Measurements from ENCODE around the gene DIAPH3.
"Not testable (repeated sequence)": the region's sequence is repeated elsewhere in the genome, so short reads cannot be mapped to it uniquely, and the experiment has no call there.

DIAPH3 gene

DNA sequence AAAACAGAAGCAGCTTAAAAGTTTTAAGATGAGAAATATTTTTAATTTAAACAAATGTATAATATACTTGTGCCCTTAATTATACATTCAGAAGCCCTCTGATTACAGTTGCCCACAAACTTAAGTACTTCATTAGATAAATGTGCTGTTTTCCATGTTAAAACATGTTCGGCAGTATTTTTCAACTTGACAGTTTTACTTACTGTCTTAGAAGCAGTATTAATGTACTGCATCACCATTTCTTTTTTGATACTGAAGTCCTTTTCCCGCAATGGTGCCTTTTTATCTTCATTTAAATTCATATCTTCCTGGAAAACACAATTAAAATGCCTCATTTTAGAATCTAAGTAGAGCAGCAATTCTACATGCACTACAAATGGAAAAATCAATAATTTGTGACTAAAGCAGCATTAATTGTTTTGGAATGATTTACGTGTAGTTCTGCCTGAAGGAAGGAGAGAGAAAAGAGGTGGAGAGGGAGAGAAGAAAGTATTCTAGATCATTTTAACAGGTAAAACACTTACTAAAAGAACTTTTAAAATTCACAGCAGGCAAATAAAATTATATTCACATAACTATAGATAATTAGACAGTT lies 70.2 kb downstream of the DIAPH3 start:
- H3K18ac ChIP-seq (ENCODE audit: low read depth in 1 of 2, low read length in 2 of 2), result no peak overlapping the region
- no peak for DNase-seq
- no peak overlapping the region for H4K8ac ChIP-seq (ENCODE audit: low read length)
- H2BK5ac ChIP-seq (ENCODE audit: low read depth, low read length, poor library complexity, severe bottlenecking), result no peak overlapping the region
- no peak overlapping the region for H3K27ac ChIP-seq (ENCODE audit: low read length, poor library complexity, severe bottlenecking)
- H3K79me1 ChIP-seq (replicated peaks; ENCODE audit: low read length, poor library complexity, severe bottlenecking), result peaks cover 20% of the 10 kb centered on the region
- no peak overlapping the region for H2BK120ac ChIP-seq (ENCODE audit: low read depth, low read length)
- no peaks in the 10 kb centered on the region for H3K27me3 ChIP-seq (ENCODE audit: control insufficient read depth in 1 of 2, insufficient read depth in 1 of 2, low read length in 2 of 2)
- H3K4me3 ChIP-seq (ENCODE audit: insufficient read depth in 1 of 2, low read depth in 1 of 2, low read length in 2 of 2), result no peak overlapping the region
- H2BK12ac ChIP-seq (ENCODE audit: low read length in 2 of 2), result no peak overlapping the region
- H3K23ac ChIP-seq (ENCODE audit: low read length in 2 of 2), result no peak overlapping the region
- H2AK5ac ChIP-seq (ENCODE audit: low read length, severe bottlenecking), result no peak overlapping the region
- no peak overlapping the region for H3K4me2 ChIP-seq (ENCODE audit: low read length, poor library complexity, severe bottlenecking)
- no peak overlapping the region for H2BK15ac ChIP-seq (ENCODE audit: low read depth, poor library complexity, severe bottlenecking)
- 100% methylated on average over 1 of the region's 3 CpGs for WGBS
- no peak overlapping the region for H4K91ac ChIP-seq (ENCODE audit: low read length)
- H3K9ac ChIP-seq (ENCODE audit: low read length), result no peak overlapping the region
- H3K14ac ChIP-seq (ENCODE audit: low read length in 2 of 2), result no peak overlapping the region
- peaks cover 0 to 4% of the 10 kb centered on the region in 2 experiments for H3K36me3 ChIP-seq (ENCODE audit: control insufficient read depth in 1 of 2, insufficient read depth in 2 of 2, low read depth in 1 of 2, low read length in 2 of 2)
- no peaks in the 10 kb centered on the region for H3K4me1 ChIP-seq (ENCODE audit: control insufficient read depth, insufficient read depth, low read depth, low read length)
- H2AFZ ChIP-seq (ENCODE audit: low read depth, low read length), result no peak overlapping the region
- H3K9me3 ChIP-seq (ENCODE audit: control insufficient read depth, low read length), result no peaks in the 10 kb centered on the region
- H3K4ac ChIP-seq (ENCODE audit: low read depth in 1 of 2, low read length in 2 of 2), result no peak overlapping the region

DNA sequence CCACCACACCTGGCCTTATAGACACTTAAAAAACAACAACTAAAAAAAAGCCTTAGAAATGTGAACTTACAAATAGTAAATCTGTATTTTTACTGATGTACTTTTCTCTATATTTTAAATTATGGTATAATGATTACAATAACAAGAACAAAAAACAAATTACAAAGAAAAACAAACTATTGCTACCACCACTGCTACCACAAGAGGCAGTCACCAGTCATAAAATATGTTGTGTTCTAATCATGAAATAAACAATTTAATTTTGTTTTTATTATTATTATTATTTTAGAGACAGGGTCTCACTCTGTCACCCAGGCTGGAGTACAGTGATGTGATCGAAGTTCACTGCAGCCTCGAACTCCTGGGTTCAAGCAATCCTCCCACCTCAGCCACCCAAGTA lies 72.2 kb downstream of the DIAPH3 start:
- Histone ChIP-seq H2AK5ac (ENCODE audit: low read length, severe bottlenecking) (no peak overlapping the region), H2BK120ac (ENCODE audit: low read depth, low read length) (no peak overlapping the region), H3K23ac (ENCODE audit: low read length in 2 of 2) (no peak overlapping the region), H2BK12ac (ENCODE audit: low read length in 2 of 2) (no peak overlapping the region), H3K4me2 (ENCODE audit: low read length, poor library complexity, severe bottlenecking) (no peak overlapping the region), H3K4me1 (ENCODE audit: control insufficient read depth, insufficient read depth, low read depth, low read length) (no peaks in the 10 kb centered on the region), H3K27me3 (ENCODE audit: control insufficient read depth in 1 of 2, insufficient read depth in 1 of 2, low read length in 2 of 2) (no peaks in the 10 kb centered on the region), H2BK15ac (ENCODE audit: low read depth, poor library complexity, severe bottlenecking) (no peak overlapping the region), H3K4me3 (ENCODE audit: insufficient read depth in 1 of 2, low read depth in 1 of 2, low read length in 2 of 2) (no peak overlapping the region), H3K79me1 (replicated peaks; ENCODE audit: low read length, poor library complexity, severe bottlenecking) (peaks cover 18% of the 10 kb centered on the region), H4K8ac (ENCODE audit: low read length) (no peak overlapping the region), H2BK5ac (ENCODE audit: low read depth, low read length, poor library complexity, severe bottlenecking) (no peak overlapping the region), H3K4ac (ENCODE audit: low read depth in 1 of 2, low read length in 2 of 2) (no peak overlapping the region), H3K14ac (ENCODE audit: low read length in 2 of 2) (no peak overlapping the region), H3K27ac (ENCODE audit: low read length, poor library complexity, severe bottlenecking) (no peak overlapping the region), H2AFZ (ENCODE audit: low read depth, low read length) (no peak overlapping the region), H3K18ac (ENCODE audit: low read depth in 1 of 2, low read length in 2 of 2) (no peak overlapping the region), H3K9ac (ENCODE audit: low read length) (no peak overlapping the region), H3K9me3 (ENCODE audit: control insufficient read depth, low read length) (no peaks in the 10 kb centered on the region), H3K36me3 (ENCODE audit: control insufficient read depth in 1 of 2, insufficient read depth in 2 of 2, low read depth in 1 of 2, low read length in 2 of 2) (peaks cover 0 to 4% of the 10 kb centered on the region in 2 experiments), H4K91ac (ENCODE audit: low read length) (no peak overlapping the region)
- DNase-seq, result no peak
- WGBS, result 98% methylated on average over 2 of the region's 2 CpGs

DNA sequence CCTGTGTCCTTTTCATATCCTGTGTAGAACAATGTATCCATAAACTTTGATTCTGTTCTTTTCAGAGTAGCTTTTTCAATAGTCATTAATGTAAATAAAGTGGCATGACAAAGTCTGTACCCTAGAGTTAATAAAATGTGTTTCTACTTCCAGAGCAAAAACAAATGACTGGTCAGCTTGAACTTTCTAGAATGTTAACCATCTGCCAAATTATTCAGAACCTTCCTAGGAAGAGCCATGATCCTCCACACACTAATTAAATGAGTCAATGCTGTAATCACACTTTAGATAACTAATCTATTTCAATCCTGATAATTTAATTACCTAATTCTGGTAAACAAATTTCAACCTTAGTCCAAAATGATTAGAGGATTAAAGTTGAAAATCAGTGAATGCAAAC lies 73.2 kb downstream of the DIAPH3 start:
- Histone ChIP-seq H3K23ac (ENCODE audit: low read length in 2 of 2) (no peak overlapping the region), H3K14ac (ENCODE audit: low read length in 2 of 2) (no peak overlapping the region), H2BK12ac (ENCODE audit: low read length in 2 of 2) (no peak overlapping the region), H3K4me3 (ENCODE audit: insufficient read depth in 1 of 2, low read depth in 1 of 2, low read length in 2 of 2) (no peak overlapping the region), H2BK15ac (ENCODE audit: low read depth, poor library complexity, severe bottlenecking) (no peak overlapping the region), H2AK5ac (ENCODE audit: low read length, severe bottlenecking) (no peak overlapping the region), H2BK120ac (ENCODE audit: low read depth, low read length) (no peak overlapping the region), H3K18ac (ENCODE audit: low read depth in 1 of 2, low read length in 2 of 2) (no peak overlapping the region), H3K27ac (ENCODE audit: low read length, poor library complexity, severe bottlenecking) (no peak overlapping the region), H3K4ac (ENCODE audit: low read depth in 1 of 2, low read length in 2 of 2) (no peak overlapping the region), H3K4me2 (ENCODE audit: low read length, poor library complexity, severe bottlenecking) (no peak overlapping the region), H3K36me3 (ENCODE audit: control insufficient read depth in 1 of 2, insufficient read depth in 2 of 2, low read depth in 1 of 2, low read length in 2 of 2) (peaks cover 0 to 4% of the 10 kb centered on the region in 2 experiments), H3K9ac (ENCODE audit: low read length) (no peak overlapping the region), H3K9me3 (ENCODE audit: control insufficient read depth, low read length) (no peaks in the 10 kb centered on the region), H3K27me3 (ENCODE audit: control insufficient read depth in 1 of 2, insufficient read depth in 1 of 2, low read length in 2 of 2) (no peaks in the 10 kb centered on the region), H3K4me1 (ENCODE audit: control insufficient read depth, insufficient read depth, low read depth, low read length) (no peaks in the 10 kb centered on the region), H2AFZ (ENCODE audit: low read depth, low read length) (no peak overlapping the region), H3K79me1 (replicated peaks; ENCODE audit: low read length, poor library complexity, severe bottlenecking) (peaks cover 16% of the 10 kb centered on the region), H2BK5ac (ENCODE audit: low read depth, low read length, poor library complexity, severe bottlenecking) (no peak overlapping the region), H4K91ac (ENCODE audit: low read length) (no peak overlapping the region), H4K8ac (ENCODE audit: low read length) (no peak overlapping the region)
- DNase-seq, result no peak

DNA sequence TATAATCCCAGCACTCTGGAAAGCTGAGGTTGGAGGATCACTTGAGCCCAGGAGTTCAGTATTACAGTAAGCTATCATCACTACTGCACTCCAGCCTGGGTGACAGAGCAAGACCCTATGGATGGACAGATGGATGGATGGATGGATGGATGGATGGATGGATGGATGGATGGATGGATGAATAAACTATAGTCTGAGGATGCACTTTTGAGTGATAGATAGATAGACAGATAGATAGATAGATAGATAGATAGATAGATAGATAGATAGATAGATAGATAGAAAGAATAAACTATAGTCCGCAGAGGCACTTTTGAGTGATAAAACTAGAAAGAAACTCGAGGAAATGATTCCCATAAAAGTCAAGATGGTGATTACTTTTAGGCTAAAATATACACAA lies 79.9 kb downstream of the DIAPH3 start:
- H2BK120ac ChIP-seq (ENCODE audit: low read depth, low read length); H3K18ac ChIP-seq (ENCODE audit: low read depth in 1 of 2, low read length in 2 of 2); H3K36me3 ChIP-seq (ENCODE audit: control insufficient read depth in 1 of 2, insufficient read depth in 2 of 2, low read depth in 1 of 2, low read length in 2 of 2); H3K9ac ChIP-seq (ENCODE audit: low read length); H2BK12ac ChIP-seq (ENCODE audit: low read length in 2 of 2); H3K9me3 ChIP-seq (ENCODE audit: control insufficient read depth, low read length); H3K14ac ChIP-seq (ENCODE audit: low read length in 2 of 2); H4K8ac ChIP-seq (ENCODE audit: low read length); H3K4me1 ChIP-seq (ENCODE audit: control insufficient read depth, insufficient read depth, low read depth, low read length); H3K27me3 ChIP-seq (ENCODE audit: control insufficient read depth in 1 of 2, insufficient read depth in 1 of 2, low read length in 2 of 2); H3K79me1 ChIP-seq (replicated peaks; ENCODE audit: low read length, poor library complexity, severe bottlenecking); H3K4me2 ChIP-seq (ENCODE audit: low read length, poor library complexity, severe bottlenecking); DNase-seq; H2AK5ac ChIP-seq (ENCODE audit: low read length, severe bottlenecking); H4K91ac ChIP-seq (ENCODE audit: low read length); H3K4ac ChIP-seq (ENCODE audit: low read depth in 1 of 2, low read length in 2 of 2); H3K4me3 ChIP-seq (ENCODE audit: insufficient read depth in 1 of 2, low read depth in 1 of 2, low read length in 2 of 2); H2BK5ac ChIP-seq (ENCODE audit: low read depth, low read length, poor library complexity, severe bottlenecking); H2AFZ ChIP-seq (ENCODE audit: low read depth, low read length); H3K27ac ChIP-seq (ENCODE audit: low read length, poor library complexity, severe bottlenecking); H3K23ac ChIP-seq (ENCODE audit: low read length in 2 of 2); H2BK15ac ChIP-seq (ENCODE audit: low read depth, poor library complexity, severe bottlenecking): not testable (repeated sequence)
- 100% methylated on average over 2 of the region's 2 CpGs for WGBS

Measured in mesenchymal stem cell (in vitro differentiated cells and primary cell).